Transverse colon (tissue), 4 donors: ENCODE measurements around the gene C3orf20. TPM values are rescaled to one million over a fixed set of nuclear protein-coding genes. Genes with fewer than 3 reads are reported as not detected.

Experiments
- DNase-seq: peaks from one replicate; pipeline ENCODE4 v3.0.0-alpha.2; 2019
- H3K27ac ChIP-seq, 4 donors: fragments of 200-600 bp; sonication (generic); 2 replicates each; pipeline ENCODE4 v1.5.1; 2016 to 2018; ENCODE audit warnings: inconsistent platforms in 4 of 4
- H3K27me3 ChIP-seq: fragments of 200-600 bp; sonication (generic); 2 replicates; pipeline ENCODE4 v1.5.1; 2017; ENCODE audit warnings: inconsistent platforms
- H3K36me3 ChIP-seq, 4 donors: fragments of 200-600 bp; sonication (generic); 2 replicates each; pipeline ENCODE4 v1.5.1; 2017 to 2019; ENCODE audit warnings: inconsistent platforms in 4 of 4
- H3K4me1 ChIP-seq, 4 donors: fragments of 200-600 bp; sonication (generic); 2 replicates each; pipeline ENCODE4 v1.5.1; 2017 to 2020; ENCODE audit warnings: inconsistent platforms in 4 of 4
- H3K4me3 ChIP-seq, 4 donors: fragments of 200-600 bp; sonication (generic); 1 replicate in 1 of 4; 2 replicates in 3 of 4; pipeline versions ENCODE4 v1.5.1 to v1.6.1; 2017 to 2019; ENCODE audit warnings: inconsistent platforms in 4 of 4
- H3K9me3 ChIP-seq, 2 donors: fragments of 200-600 bp; sonication (generic); 2 replicates each; pipeline ENCODE4 v1.5.1; 2017 to 2019; ENCODE audit warnings: inconsistent platforms in 2 of 2
- EP300 ChIP-seq: sonication (generic); formaldehyde crosslinking; IDR thresholded peaks from one replicate; pipeline ENCODE4 v1.6.1; 2017; ENCODE audit warnings: antibody characterized with exemption, low read depth
- POLR2A ChIP-seq: fragments of 450-650 bp; IDR thresholded peaks from one replicate; pipeline ENCODE4 v1.6.1; 2016; ENCODE audit warnings: antibody characterized with exemption, mild to moderate bottlenecking, moderate library complexity
- POLR2AphosphoS5 ChIP-seq, 3 donors: sonication (generic); formaldehyde crosslinking; IDR thresholded peaks; one replicate each; pipeline ENCODE4 v1.6.1; 2016; ENCODE audit warnings: antibody characterized with exemption in 3 of 3
- WGBS, 2 donors: methylation state at CpG; one replicate each; pipeline ENCODE4 v1.1.5; 2018; ENCODE audit warnings: low coverage in 1 of 2; 5-methylcytosine and 5-hydroxymethylcytosine counted together
- in situ Hi-C, 4 donors: fragments of 200-750 bp; cut with MboI; loops; one replicate each; pipeline versions ENCODE4 v1.15.0 to v1.15.1; 2017; ENCODE audit warnings: low sequenced_read_pairs in 3 of 4, low pct_ligation_motif_present in 1 of 4, low pct_unique_long_range_greater_than_20kb in 1 of 4
- intact Hi-C: fragments of 100-400 bp; cut with DNase I; formaldehyde crosslinking; loops from one replicate; pipeline ENCODE4 v1.15.1; 2023; ENCODE audit warnings: low total_unique reads
- total RNA-seq, 4 donors: library from RNA; depleted of rRNA; stranded (reverse); fragments of >200 nt; gene quantifications; one replicate each; pipeline ENCODE4 v1.1.0, GENCODE V29; 2016
- TF ChIP-seq, protein P1 (sequence below), 5 experiments: fragments of 200-600 bp in 3 of 5; fragments of 450-650 bp in 2 of 5; sonication (generic) in 3 of 5; IDR thresholded peaks; 1 replicate in 2 of 5; 2 replicates in 3 of 5; pipeline ENCODE4 v1.5.1; 2016 to 2017; ENCODE audit warnings: antibody characterized with exemption in 5 of 5, inconsistent platforms in 3 of 5, mild to moderate bottlenecking in 2 of 5, moderate library complexity in 1 of 5

The C3orf20 gene
- total RNA-seq, 4 donors from 2014 or later = not detected

DNA sequence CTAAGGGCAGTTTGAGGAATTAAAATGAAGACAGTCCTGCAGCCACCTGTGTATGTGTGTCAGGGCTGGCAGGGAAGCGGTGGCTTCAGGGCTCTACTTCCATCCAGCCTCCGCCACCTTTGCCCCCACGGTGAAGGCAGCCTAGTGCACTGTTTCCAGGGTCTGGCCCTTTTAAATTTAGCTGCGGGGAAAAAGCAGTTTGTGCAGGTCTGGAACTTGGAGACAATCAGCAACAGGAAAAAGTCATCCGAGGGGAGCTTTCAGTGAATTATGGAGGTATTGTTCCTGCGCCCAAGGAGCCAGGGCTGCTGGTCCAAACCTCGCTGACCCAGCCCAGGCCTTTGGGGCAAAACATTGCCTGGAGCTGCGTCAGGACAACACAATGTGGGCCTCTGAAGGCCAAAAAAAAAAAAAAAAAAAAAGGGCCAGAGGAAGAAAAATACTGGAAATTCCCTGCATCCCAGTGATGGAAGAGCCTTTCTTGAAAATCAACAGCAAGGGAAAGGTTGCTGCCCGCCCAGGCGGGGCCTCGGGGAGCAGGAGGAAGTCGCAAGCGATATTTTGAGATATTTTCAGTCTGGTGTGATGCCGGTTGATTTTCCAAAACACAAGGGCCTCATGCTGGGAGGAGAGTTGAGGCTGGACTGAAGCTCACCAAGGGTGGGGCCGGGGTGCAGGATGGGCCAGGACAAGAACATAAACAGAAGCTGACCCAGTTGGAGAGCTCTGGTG is 118.4 kb downstream of the C3orf20 start:
- intact Hi-C loops = no loop called here

DNA sequence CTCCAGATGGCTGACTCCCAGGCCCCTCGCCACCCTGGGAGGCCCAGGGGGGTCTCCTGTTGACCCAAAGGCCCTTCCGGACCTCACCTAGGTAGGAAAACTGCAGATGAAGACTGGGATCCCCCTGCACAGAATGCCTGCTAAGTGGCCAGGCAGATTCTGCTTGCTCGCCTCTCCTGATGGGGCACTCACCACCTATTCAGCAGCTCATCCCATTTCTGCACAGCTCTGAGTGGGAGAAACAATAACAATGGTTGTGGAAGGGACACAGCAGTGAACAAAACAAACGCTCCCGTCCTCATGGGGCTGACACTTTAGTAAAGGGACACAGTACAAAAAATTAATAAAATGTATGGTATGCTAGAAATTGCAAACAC is 118.9 kb downstream of the C3orf20 start:
- in situ Hi-C loops = loop anchor here in 2 of 4 donors (10.0 kb wide), 2 partner anchors 121 to 131 kb away; no protein-coding TSS in a partner anchor
- no peak for DNase-seq
- intact Hi-C loops = no loop called here
- H3K36me3 ChIP-seq = no peaks in the 10 kb centered on the region
- no peaks in the 10 kb centered on the region for H3K9me3 ChIP-seq
- H3K4me3 ChIP-seq = no peak overlapping the region
- H3K4me1 ChIP-seq = peaks cover 0 to under 1% (median 0%) of the 10 kb centered on the region in 4 donors
- TF ChIP-seq, protein P1, sequence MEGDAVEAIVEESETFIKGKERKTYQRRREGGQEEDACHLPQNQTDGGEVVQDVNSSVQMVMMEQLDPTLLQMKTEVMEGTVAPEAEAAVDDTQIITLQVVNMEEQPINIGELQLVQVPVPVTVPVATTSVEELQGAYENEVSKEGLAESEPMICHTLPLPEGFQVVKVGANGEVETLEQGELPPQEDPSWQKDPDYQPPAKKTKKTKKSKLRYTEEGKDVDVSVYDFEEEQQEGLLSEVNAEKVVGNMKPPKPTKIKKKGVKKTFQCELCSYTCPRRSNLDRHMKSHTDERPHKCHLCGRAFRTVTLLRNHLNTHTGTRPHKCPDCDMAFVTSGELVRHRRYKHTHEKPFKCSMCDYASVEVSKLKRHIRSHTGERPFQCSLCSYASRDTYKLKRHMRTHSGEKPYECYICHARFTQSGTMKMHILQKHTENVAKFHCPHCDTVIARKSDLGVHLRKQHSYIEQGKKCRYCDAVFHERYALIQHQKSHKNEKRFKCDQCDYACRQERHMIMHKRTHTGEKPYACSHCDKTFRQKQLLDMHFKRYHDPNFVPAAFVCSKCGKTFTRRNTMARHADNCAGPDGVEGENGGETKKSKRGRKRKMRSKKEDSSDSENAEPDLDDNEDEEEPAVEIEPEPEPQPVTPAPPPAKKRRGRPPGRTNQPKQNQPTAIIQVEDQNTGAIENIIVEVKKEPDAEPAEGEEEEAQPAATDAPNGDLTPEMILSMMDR (IDR thresholded peaks at IDR 0.05) = no peak
- TF ChIP-seq POLR2A (no peak), EP300 (no peak), POLR2AphosphoS5 (IDR thresholded peaks at IDR 0.05) (no peak)
- H3K27ac ChIP-seq = peak overlapping the region; percentile 21 to 42 (median 40)
- no peaks in the 10 kb centered on the region for H3K27me3 ChIP-seq
- 75% methylated on average over 5 of the region's 5 CpGs; no CpG with 5 or more reads in 1 of the 2 donors for WGBS, 2 donors

More for the DNA sequence above, 118.4 kb downstream of the C3orf20 start:
- Histone ChIP-seq H3K27ac (peak overlapping the region; percentile 21 to 42 (median 40)), H3K36me3 (no peaks in the 10 kb centered on the region), H3K27me3 (no peaks in the 10 kb centered on the region), H3K4me3 (no peak overlapping the region), H3K9me3 (no peaks in the 10 kb centered on the region), H3K4me1 (no peaks in the 10 kb centered on the region)
- in situ Hi-C loops = loop anchor here in 2 of 4 donors (10.0 kb wide), 2 partner anchors 122 to 132 kb away; no protein-coding TSS in a partner anchor
- DNase-seq = no peak
- TF ChIP-seq EP300 (no peak), POLR2AphosphoS5 (IDR thresholded peaks at IDR 0.05) (no peak), POLR2A (no peak)
- TF ChIP-seq, protein P1 (IDR thresholded peaks at IDR 0.05) = no peak
- WGBS, 2 donors = 70 to 75% methylated on average over 7 to 15 of the region's 15 CpGs

DNA sequence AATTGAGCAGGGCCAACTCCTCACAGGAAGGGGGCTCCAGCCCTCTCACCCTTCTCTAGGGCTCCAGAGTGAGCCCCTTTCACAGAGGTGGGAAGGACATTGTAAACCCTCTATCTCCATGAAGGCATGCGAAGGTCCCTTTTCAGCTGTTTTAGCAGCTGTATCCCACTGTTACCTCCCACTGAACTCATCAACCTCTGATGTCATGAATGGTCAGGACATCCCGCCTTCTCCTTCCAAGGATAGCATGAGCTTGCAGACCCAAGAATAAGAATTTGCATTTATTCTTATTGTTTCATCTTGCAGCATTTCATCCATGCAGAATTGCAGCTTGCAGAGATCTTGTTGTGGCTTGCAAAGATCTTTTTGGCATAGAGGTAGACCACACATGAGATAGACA is 119.5 kb downstream of the C3orf20 start:
- no peaks in the 10 kb centered on the region for H3K36me3 ChIP-seq
- in situ Hi-C loops = loop anchor here in 2 of 4 donors (10.0 kb wide), 2 partner anchors 120 to 130 kb away; no protein-coding TSS in a partner anchor
- H3K4me3 ChIP-seq = no peak overlapping the region
- no peak for DNase-seq
- 66 to 84% methylated on average over 2 of the region's 2 CpGs for WGBS, 2 donors
- H3K9me3 ChIP-seq = no peaks in the 10 kb centered on the region
- intact Hi-C loops = no loop called here
- peaks cover 0 to 5% (median 0%) of the 10 kb centered on the region in 4 donors for H3K4me1 ChIP-seq
- peak overlapping the region in 2 of 4 donors; percentile 41 to 42 for H3K27ac ChIP-seq
- TF ChIP-seq EP300 (no peak), POLR2AphosphoS5 (IDR thresholded peaks at IDR 0.05) (no peak), POLR2A (no peak)
- TF ChIP-seq, protein P1 (IDR thresholded peaks at IDR 0.05) = no peak
- no peaks in the 10 kb centered on the region for H3K27me3 ChIP-seq

DNA sequence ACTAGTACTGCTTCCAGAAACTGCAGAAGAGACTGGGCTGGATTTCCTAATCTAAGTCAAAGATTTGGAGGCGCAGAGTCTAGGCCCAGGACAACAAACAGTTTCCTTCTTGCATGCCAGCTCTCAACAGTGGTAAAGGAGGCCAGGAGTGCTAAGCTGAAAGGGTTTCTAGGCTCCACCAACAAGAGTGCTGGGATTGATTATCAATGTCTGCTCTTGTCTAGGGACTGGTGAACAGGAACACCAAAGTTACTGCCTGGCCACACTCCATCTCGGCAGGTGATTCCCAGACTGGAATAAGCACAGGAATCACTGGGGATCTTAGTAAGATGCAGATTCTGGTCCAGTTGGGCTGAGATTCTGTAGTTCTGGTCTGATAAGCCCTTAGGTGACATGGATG is 121.1 kb downstream of the C3orf20 start:
- in situ Hi-C loops = loop anchor here in 2 of 4 donors (10.0 kb wide), 2 partner anchors 119 to 129 kb away; no protein-coding TSS in a partner anchor
- Histone ChIP-seq H3K4me1 (peaks cover 0 to 8% (median 0%) of the 10 kb centered on the region in 4 donors), H3K36me3 (no peaks in the 10 kb centered on the region), H3K4me3 (no peak overlapping the region), H3K27me3 (no peaks in the 10 kb centered on the region), H3K9me3 (no peaks in the 10 kb centered on the region), H3K27ac (no peak overlapping the region)
- no peak for DNase-seq
- intact Hi-C loops = no loop called here
- WGBS, 2 donors = 50 to 86% methylated on average over 1 to 2 of the region's 2 CpGs
- TF ChIP-seq, protein P1 (IDR thresholded peaks at IDR 0.05) = no peak
- TF ChIP-seq EP300 = no peak
- no peak for TF ChIP-seq POLR2AphosphoS5 (IDR thresholded peaks at IDR 0.05)
